Astrocyte of the spinal cord (primary cell): ENCODE data around the gene SCAP.
"Not testable (repeated sequence)": the region's sequence is repeated elsewhere in the genome, so short reads cannot be mapped to it uniquely, and the experiment has no call there.

Source experiments
- DNase-seq: peaks from one replicate; pipeline ENCODE4 v3.0.0; 2011; ENCODE audit warnings: low read depth, low spot score
- H3K4me3 ChIP-seq: 2 replicates; pipeline ENCODE4 v1.5.1; 2011; ENCODE audit warnings: low read depth, mild to moderate bottlenecking, low read length, moderate library complexity
- in situ Hi-C: cut with HindIII; loops from 2 replicates; pipeline ENCODE4 v1.10.0; 2017; ENCODE audit warnings: low sequenced_read_pairs
- TF ChIP-seq, protein P1 (sequence below): IDR thresholded peaks from 2 replicates; pipeline ENCODE4 v1.5.1; 2012; ENCODE audit warnings: low read depth, mild to moderate bottlenecking, low read length, inconsistent platforms

Gene SCAP

DNA sequence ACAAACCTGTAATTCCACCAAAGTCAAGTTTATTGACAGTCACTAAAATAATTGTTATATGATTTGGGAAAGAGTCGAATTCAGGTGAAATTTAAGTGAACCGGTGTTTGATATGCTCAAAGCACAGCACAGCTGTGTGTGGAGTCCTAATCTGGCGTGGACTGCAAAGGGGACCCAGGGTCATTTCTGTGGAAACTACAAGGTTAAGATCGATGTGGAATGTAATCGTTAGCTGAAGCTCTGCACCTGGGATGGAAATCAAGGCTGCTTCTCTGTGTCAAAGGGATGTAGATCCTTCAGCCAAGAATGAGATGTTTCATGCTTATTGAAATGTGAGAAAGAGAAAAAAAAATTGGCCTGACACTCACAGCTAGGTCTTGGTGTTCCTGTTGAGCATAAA is 39.4 kb upstream of the SCAP start:
- no peak for DNase-seq
- no peak overlapping the region for H3K4me3 ChIP-seq
- TF ChIP-seq, protein P1, sequence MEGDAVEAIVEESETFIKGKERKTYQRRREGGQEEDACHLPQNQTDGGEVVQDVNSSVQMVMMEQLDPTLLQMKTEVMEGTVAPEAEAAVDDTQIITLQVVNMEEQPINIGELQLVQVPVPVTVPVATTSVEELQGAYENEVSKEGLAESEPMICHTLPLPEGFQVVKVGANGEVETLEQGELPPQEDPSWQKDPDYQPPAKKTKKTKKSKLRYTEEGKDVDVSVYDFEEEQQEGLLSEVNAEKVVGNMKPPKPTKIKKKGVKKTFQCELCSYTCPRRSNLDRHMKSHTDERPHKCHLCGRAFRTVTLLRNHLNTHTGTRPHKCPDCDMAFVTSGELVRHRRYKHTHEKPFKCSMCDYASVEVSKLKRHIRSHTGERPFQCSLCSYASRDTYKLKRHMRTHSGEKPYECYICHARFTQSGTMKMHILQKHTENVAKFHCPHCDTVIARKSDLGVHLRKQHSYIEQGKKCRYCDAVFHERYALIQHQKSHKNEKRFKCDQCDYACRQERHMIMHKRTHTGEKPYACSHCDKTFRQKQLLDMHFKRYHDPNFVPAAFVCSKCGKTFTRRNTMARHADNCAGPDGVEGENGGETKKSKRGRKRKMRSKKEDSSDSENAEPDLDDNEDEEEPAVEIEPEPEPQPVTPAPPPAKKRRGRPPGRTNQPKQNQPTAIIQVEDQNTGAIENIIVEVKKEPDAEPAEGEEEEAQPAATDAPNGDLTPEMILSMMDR: no peak
- in situ Hi-C loops: no loop called here

DNA sequence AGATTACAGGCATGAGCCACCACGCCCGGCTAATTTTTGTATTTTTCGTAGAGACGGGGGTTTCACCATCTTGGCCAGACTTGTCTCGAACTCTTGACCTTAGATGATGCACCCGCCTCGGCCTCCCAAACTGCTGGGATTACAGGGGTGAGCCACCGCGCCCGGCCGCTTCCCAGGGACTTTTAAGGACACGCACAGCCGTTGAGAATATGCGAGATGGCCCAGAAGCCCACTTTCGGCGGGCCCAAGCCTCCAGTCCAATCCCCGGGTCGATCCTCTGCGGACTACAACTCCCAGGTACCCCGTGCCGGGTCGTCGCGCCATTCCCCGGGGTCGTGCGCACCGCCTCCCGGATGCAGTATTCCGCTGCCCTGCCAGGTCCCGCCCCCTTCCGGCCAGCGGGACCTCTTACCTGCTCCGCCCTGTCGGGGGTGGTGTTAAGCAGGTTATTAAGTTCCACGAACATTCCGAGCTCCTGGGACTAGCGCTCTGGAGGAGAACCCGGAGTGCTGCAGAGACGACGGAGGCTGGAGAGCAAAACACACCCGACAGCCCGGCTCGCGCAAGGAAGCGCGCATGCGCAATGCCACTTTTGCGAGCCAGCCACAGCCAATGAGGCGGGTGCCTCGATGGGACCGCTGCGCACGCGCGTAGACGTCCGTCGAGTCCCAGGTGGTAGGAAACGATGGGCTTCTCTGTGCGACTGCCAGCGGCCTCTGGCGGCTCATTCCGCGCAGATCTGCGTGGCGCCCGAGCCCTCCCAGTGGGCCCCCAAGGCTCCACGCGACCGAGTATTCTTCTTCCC is 37.6 kb upstream of the SCAP start, which contains the start of gene ELP6:
Gene ELP6 (minus strand): TSS at position 588 of the 805 bp plus-strand sequence. CDS start 122 bp downstream, at position 466.
- TF ChIP-seq, protein P1: peak; percentile 57
- peak within 1 kb of the TSS; percentile 66 for H3K4me3 ChIP-seq
- peak; percentile 97 for DNase-seq
- in situ Hi-C loops: no loop called here

DNA sequence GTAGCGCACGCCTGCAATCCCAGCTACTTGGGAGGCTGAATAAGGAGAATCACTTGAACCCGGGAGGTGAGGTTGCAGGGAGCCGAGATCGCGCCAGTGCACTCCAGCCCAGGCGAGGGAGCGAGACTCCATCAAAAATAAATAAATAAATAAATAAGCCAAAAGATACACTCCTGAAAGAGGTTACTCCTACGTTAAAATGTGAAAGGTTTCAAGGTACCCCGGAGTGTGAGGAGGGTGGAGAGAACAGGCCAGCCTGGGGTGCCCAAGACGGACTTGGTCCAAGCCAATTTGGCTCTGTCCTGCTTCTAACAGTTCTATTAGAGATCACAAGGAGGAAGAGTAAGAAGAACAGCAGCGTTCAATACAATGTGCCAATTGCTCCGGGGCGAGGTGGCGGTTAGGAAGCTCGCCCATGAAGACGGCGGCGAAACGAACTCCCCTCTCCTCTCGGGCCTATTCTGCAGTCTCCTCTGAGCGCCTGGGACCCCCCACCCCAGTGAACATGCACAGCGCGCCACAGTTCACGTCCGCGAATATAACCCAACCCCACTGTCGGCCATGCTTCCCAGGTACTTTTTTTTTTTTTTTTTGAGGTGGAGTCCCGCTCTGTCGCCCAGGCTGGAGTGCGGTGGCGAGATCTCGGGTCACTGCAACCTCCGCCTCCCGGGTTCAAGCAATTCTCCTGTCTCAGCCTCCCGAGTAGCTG is 36.8 kb upstream of the SCAP start:
- in situ Hi-C loops: no loop called here
- TF ChIP-seq, protein P1: no peak
- H3K4me3 ChIP-seq: peak overlapping the region; percentile 66
- DNase-seq: peak; percentile 25

DNA sequence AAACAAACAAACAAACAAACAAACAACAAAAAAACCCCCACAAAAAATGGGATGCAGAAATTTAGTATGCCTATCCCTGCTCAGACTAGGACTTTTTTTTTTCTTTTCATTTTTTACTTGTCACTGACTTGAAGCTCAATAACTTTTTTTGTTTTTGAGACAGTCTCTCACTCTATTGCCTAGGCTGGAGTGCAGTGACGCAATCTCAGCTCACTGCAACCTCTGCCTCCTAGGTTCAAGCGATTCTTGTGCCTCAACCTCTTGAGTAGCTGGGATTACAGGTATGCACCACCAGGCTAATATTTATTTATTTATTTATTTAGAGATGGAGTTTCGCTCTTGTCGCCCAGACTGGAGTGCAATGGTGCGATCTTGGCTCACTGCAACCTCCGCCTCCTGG is 29.5 kb upstream of the SCAP start:
- in situ Hi-C loops, H3K4me3 ChIP-seq: not testable (repeated sequence)

DNA sequence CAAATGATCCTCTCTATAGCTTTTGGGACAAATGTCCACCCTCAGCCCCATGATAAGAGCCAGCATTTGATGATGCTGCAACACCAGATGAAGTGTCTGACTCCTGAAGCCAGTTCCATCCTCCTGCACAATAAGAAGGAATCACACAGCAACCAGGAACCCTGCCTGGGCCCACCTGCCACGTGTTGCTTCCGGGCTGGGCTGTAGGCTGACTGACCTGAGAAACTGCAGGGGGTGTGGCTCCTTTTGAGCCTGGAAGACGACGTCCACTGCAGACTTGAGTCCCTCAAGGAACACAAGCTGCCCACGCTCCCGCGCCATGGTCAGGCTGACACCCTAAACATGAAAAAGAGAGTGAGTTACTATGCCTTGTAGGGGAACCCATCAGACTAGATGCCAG is 28.4 kb upstream of the SCAP start:
- DNase-seq: no peak
- in situ Hi-C loops: no loop called here
- H3K4me3 ChIP-seq: no peak overlapping the region
- TF ChIP-seq, protein P1: no peak

More for the DNA sequence above, 29.5 kb upstream of the SCAP start:
- not testable (repeated sequence) for DNase-seq

DNA sequence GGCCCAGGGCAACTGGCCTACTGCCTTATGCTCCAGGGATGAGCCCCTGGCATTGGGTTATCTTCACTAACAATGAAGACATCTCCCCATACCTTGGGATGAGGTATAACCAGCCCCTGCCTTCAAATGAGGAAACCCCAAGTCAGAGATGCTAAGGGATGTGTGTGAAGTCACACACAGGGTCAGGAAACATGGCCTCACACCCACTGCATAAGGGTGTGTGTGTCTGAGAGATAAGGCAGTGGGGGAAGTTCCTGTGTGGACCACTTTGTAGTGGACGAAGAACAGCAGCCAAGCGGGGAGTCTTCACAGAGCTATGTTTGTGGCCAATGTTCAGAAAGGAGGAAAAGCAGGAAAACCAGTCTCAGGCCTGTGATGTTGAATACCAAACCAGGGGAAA is 27.3 kb upstream of the SCAP start:
- in situ Hi-C loops: no loop called here
- DNase-seq: no peak
- TF ChIP-seq, protein P1: no peak
- no peak overlapping the region for H3K4me3 ChIP-seq

DNA sequence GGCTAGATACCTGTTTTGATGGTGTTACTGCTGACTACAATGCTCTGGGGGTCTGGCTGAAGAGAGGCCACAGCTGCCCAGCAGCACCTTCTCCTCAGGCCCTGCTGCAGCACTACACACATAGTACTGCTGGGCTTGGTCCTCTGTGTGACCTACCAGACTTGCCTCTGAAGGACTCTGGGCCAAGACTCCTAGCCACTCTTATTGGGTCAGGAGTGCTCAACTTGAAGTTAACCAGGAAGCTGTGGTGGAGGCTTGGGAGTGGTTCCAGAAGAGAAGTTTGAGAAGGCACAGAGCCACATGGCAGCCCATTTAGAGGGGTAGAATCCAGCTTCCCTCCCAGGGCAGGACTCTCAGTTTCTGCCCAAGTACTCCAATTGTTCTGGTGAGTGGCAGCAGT is 21.2 kb upstream of the SCAP start:
- TF ChIP-seq, protein P1: no peak
- H3K4me3 ChIP-seq: no peak overlapping the region
- in situ Hi-C loops: no loop called here
- no peak for DNase-seq
